Skin of body (tissue), 2 donors: ENCODE measurements around the gene SEC24C. TPM values are rescaled to one million over a fixed set of nuclear protein-coding genes. Genes with fewer than 3 reads are reported as not detected.
"Not testable (repeated sequence)": the region's sequence is repeated elsewhere in the genome, so short reads cannot be mapped to it uniquely, and the experiment has no call there.

Experiments used
- DNase-seq: peaks from one replicate; lab custom pipeline; 2025; lab: John Stamatoyannopoulos, UW
- total RNA-seq: library from RNA; depleted of rRNA; stranded (reverse); fragments of >200 nt; gene quantifications from one replicate; pipeline ENCODE4 v1.2.3, GENCODE V29; 2014

Gene SEC24C
- total RNA-seq, 1 donor from 2014 or later, result 39.4 TPM

DNA sequence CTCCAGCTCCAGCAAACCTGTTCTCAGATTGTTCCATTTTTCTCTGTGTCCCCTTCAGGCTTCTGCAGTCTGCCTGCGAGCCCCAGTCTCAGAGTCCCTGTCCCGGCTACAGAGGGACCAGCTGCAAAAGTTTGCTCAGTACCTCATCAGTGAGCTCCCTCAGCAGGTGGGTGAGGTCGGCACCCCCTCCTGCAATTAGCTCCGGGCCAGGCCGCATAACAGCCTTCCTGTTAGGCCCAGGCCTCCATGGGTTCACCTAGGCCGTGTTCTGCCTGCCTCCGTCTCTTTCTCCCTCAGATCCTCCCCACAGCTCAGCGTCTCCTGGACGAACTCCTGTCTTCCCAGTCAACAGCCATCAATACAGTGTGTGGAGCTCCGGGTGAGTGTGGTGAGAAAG is 45.5 kb downstream of the SEC24C start:
- DNase-seq, result no peak

DNA sequence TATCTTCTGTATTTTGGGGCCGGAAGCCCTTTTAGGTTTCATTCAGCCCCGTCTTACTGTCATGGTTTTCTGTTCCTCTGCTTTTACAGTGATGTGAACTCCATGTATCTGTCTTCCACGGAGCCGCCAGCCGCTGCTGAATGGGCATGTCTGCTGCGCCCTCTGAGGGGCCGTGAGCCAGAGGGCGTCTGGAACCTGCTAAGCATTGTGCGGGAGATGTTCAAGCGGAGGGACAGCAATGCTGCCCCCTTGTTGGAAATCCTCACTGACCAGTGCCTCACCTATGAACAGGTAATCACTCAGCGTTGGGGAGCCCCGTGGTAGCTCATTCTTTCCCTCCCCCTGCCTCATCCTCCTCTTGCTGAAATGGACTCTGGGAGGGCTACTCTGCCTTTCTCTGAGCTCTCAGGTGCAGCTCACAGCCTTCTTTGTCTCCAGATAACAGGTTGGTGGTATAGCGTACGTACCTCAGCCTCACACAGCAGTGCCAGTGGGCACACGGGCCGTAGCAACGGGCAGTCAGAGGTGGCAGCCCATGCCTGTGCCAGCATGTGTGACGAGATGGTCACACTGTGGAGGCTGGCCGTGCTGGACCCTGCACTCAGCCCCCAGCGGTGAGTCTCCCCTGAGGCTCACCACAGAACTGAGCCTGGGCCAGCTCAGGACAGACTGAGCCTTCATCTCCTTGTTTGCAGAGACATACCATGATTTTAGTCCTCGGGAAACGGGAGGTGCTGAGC is 46.9 kb downstream of the SEC24C start:
- DNase-seq, result no peak

DNA sequence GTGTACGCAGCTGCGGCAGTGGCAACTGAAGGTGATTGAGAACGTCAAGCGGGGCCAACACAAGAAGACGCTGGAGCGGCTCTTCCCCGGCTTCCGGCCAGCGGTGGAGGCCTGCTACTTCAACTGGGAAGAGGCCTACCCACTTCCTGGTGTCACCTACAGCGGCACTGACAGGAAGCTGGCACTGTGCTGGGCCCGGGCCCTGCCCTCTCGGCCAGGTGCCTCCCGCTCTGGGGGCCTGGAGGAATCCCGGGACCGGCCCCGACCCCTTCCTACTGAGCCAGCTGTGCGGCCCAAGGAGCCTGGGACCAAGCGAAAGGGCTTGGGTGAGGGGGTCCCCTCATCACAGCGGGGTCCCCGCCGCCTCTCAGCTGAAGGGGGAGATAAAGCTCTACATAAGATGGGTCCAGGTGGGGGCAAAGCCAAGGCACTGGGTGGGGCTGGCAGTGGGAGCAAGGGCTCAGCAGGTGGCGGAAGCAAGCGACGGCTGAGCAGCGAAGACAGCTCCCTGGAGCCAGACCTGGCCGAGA is 47.8 kb downstream of the SEC24C start:
- DNase-seq, result no peak

DNA sequence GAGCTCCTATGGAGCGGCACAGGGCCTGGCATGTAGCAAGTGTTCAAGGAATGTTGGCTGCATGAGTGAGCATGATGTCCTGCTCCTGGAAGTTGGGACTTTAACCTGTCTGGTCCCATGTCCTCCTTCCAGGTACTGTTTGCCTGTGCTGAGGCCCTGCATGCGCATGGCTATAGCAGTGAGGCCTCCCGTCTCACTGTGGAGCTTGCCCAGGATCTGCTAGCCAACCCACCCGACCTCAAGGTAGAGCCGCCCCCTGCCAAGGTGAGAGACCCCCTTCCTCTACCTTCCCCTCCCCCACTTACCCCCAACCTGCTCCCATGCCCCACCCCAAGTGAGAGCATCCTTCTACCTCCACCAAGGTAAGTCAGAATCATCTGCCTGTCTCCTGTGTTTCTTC is 49.3 kb downstream of the SEC24C start:
- DNase-seq, result no peak

- DNase-seq, result not testable (repeated sequence)
These were observed 51.3 kb downstream of the SEC24C start for GRCh38 chr10:73795491-73795890.

DNA sequence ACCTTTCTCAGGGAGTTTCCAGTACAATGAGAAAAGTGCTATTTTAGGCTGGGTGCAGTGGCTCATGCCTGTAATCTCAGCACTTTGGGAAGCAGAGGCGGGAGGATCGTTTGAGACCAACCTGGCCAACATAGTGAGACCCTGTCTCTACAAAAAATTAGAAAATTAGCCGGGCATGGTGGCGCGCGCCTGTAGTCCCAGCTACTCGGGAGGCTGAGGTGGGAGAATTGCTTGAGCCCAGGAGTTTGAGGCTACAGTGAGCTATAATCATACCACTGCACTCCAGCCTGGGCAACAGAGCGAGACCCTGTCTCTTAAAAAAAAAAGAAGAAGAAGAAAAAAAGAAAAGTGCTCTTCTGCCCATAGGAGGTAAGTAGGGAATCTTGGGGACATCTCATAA is 51.9 kb downstream of the SEC24C start:
- DNase-seq, result not testable (repeated sequence)

GRCh38 chr10:73796766-73797165 is 52.6 kb downstream of the SEC24C start:
- DNase-seq, result no peak

DNA sequence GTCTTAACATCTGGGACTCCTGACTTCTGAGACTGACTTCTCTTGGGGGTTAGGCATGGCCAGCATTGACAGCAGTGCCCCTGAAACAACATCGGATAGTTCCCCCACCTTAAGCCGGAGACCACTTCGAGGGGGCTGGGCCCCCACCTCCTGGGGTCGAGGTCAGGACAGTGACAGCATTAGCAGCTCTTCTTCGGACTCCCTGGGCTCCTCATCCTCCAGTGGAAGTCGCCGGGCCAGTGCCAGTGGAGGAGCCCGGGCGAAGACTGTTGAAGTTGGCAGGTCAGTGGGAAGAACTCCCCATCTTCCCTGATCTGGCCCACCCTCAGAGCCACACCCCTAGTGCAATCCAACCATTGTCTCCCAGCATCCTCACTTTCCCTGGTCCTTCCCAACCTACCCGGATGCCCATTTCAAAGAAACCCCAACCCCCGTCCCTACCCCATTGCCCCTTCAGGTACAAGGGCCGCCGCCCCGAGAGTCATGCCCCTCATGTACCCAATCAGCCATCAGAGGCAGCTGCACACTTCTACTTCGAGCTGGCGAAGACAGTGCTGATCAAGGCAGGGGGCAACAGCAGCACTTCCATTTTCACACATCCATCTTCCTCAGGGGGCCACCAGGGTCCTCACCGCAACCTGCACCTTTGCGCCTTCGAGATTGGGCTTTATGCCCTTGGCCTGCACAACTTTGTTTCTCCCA is 53.3 kb downstream of the SEC24C start:
- DNase-seq, result no peak

GRCh38 chr10:73798087-73798486 is 53.9 kb downstream of the SEC24C start:
- no peak for DNase-seq

GRCh38 chr10:73798927-73799560 is 54.9 kb downstream of the SEC24C start:
- no peak for DNase-seq

- no peak for DNase-seq
These were observed 55.9 kb downstream of the SEC24C start for GRCh38 chr10:73799899-73800559.

GRCh38 chr10:73800560-73801252 is 56.5 kb downstream of the SEC24C start:
- no peak for DNase-seq

- no peak for DNase-seq
These were observed 57.0 kb downstream of the SEC24C start for GRCh38 chr10:73801253-73801590.

DNA sequence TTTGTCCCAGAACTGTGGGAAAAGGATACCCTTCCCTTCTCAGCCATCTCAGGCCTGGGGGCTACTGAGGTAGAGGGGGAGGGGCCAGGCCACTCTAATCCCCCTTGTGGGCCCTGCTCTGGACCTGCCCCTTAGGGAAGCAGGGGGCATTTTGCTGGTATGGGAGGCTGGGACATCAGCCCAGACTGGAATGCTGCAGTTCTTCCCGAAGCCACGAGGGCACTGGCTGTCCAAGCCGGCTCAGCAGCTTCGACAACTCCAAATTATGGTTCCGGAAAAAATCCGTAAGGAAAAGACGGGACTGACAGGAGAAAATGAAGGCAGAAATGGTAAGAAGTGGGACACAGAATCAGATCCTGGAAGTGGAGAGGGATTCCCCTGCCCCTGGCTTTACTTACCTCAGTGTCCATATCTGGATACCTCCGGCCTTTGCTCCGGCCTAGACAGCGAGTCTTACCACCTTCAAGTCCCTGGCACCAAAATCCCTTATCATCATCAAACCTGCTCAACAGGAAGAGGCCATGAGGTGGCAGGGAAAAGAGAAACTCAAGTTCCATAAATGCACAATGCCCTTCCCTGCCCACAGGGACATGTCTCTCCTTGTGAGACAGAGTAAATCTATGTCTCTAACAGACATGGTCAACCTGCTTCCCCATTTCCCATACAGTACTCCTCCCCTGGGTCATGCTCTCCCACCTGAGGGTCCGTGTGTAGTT is 58.3 kb downstream of the SEC24C start:
- no peak for DNase-seq

DNA sequence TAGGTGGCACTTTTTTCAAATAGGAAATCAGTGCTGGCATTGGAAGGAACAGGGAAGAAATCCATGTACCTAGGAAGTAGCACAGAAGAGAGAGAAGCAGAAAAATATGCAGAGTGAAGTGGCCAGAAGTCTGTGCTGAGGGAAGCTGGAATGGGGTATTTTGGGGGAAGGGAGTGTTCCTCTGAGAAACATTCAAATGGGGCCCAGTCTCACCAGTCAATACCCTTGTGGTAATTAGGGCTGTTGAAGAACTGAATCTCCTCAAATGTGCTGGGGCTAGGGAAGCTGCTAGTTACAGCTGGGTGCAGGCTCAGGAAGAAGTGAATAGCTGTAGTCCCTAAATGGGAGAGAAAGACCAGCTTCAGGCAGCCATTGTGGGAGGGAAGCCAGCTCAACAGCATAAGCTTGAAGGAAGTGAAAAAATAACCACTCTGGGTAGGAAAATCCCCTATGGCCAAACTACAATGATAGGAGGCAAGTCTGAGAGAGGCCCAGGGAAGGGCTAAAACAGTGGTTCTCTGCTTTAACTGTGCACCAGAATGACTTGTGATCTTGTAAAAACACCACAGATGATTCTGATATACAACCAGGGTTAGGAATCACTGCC is 59.6 kb downstream of the SEC24C start:
- DNase-seq, result no peak

- no peak for DNase-seq
These were observed 62.2 kb downstream of the SEC24C start for GRCh38 chr10:73806176-73806950.

DNA sequence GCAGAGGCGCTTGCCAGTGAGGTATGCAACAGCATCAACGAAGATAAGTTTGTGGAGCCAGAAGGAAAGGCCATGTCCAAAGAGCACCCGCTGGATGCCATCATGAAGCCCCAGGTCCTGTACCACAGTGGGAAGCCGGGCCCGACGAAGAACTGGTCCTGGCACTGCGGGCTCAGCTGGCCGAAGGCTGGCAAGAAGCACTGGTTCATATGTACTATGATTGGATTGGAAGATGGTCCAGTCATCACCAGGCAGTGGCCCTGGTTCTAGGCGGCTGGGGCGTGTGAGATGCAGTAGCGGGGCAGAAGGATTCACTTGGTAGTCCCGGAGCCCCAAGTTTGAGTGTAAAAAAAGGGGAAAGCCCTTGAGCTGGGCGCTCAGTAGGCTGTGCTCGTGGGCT is 63.3 kb downstream of the SEC24C start:
- DNase-seq, result no peak

DNA sequence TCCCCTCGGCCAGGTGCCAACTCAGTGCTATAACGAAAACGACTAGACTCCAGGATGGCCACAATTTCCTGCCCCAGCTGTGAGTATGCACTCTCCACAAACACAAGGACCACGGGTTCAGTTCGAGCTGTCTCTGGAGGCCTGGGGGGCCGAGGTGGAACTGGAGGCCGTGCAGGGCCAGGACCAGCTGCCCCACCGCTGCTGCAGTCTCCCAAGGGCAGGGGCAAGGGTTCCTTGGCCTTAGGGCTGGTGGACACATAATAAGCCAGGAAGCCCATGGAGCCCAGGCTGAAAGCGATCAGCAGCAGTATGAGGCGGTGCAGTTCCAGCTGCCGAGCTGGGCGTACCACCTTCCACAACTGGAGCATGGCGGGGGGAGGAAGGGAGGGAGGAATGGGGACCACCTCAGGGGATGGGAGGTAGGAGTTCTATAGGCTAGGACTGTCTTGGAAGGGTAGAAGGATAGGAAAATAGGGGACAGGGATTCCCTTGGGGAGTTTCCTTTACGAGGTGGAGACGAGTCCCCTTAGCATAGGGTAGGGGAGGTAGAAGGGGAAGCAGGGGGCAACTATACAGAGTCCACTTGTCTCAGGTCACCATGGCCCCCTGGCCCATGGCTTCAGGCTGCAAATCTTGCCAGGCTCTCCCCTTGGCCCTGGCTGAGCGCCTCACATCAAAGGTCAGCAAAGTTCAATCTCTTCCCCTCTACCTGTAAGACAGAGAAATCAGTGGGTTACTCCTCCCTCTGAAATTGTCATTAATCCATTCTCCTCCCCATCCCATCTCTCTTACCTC is 64.0 kb downstream of the SEC24C start:
- no peak for DNase-seq
